Endothelial cell of umbilical vein (primary cell): Measurements from ENCODE around the gene SLC25A21. TPM values are rescaled to one million over a fixed set of nuclear protein-coding genes. Genes with fewer than 3 reads are reported as not detected.

Source experiments
- BruUV-seq: library from RNA; stranded (reverse); fragments of 400-500 nt; replicated peaks from 2 replicates; lab custom pipeline; 2021; lab: Mats Ljungman, UMichigan
- CTCF ChIA-PET: fragments of 300-600, 350-600 bp; sonication (Branson Sonifier 250); formaldehyde crosslinking; loops from one replicate; lab custom pipeline; 2021; ENCODE audit warnings: antibody characterized with exemption, inconsistent platforms; lab: Charles Lee
- POLR2A ChIA-PET: fragments of 300-600, 350-600 bp; sonication (Branson Sonifier 250); formaldehyde crosslinking; loops from one replicate; lab custom pipeline; 2021; ENCODE audit warnings: antibody characterized with exemption, inconsistent platforms; lab: Charles Lee
- DNase-seq: peaks from one replicate; pipeline ENCODE4 v3.0.0-alpha.2; 2011; ENCODE audit warnings: low read depth, low spot score
- FAIRE-seq: peaks from 2 replicates; lab custom pipeline; 2011; peaks lifted over from hg19 to GRCh38; lab: Jason Lieb, UNC
- H2AFZ ChIP-seq: 2 replicates; pipeline ENCODE4 v1.6.0; 2012; ENCODE audit warnings: low read depth, low read length, control low read depth, inconsistent platforms
- H3K27ac ChIP-seq: 2 replicates; pipeline ENCODE4 v1.5.1; 2011; ENCODE audit warnings: low read depth, mild to moderate bottlenecking, control low read depth, low read length, moderate library complexity; ENCODE audit not compliant: insufficient read depth
- H3K27me3 ChIP-seq, 2 experiments: 2 replicates each; pipeline versions ENCODE4 v1.6.0 to v1.6.1; 2011; ENCODE audit warnings: low read length in 2 of 2, mixed read lengths in 1 of 2; ENCODE audit not compliant: control insufficient read depth in 2 of 2, insufficient read depth in 2 of 2
- H3K36me3 ChIP-seq, 2 experiments: 2 replicates in 1 of 2; 3 replicates in 1 of 2; pipeline ENCODE4 v1.5.1; 2011; ENCODE audit warnings: low read length in 2 of 2, mild to moderate bottlenecking in 1 of 2, moderate library complexity in 1 of 2; ENCODE audit not compliant: control insufficient read depth in 2 of 2, insufficient read depth in 2 of 2; ENCODE audit errors: extremely low read depth in 1 of 2
- H3K4me1 ChIP-seq: 3 replicates; pipeline ENCODE4 v1.5.1; 2011; ENCODE audit warnings: mild to moderate bottlenecking, low read length; ENCODE audit not compliant: control insufficient read depth, insufficient read depth; ENCODE audit errors: extremely low read depth
- H3K4me2 ChIP-seq: 2 replicates; pipeline ENCODE4 v1.6.1; 2011; ENCODE audit warnings: low read length, control low read depth, mixed read lengths; ENCODE audit not compliant: insufficient read depth
- H3K4me3 ChIP-seq, 3 experiments: fragments of 200-600 bp in 1 of 3; sonication (generic), shearing (Covaris generic) in 1 of 3; replicated peaks in 1 of 3; 2 replicates each; pipeline ENCODE4 v1.5.1; 2011 to 2016; ENCODE audit warnings: control low read depth in 3 of 3, low read length in 3 of 3, mild to moderate bottlenecking in 2 of 3, inconsistent platforms in 1 of 3, low read depth in 1 of 3, moderate library complexity in 1 of 3; ENCODE audit not compliant: insufficient read depth in 1 of 3
- H3K79me2 ChIP-seq: 2 replicates; pipeline ENCODE4 v1.6.0; 2012; ENCODE audit warnings: low read length, inconsistent platforms; ENCODE audit not compliant: control insufficient read depth, insufficient read depth
- H3K9ac ChIP-seq: replicated peaks from 2 replicates; pipeline ENCODE3; 2011; ENCODE audit warnings: low read length, control low read depth; ENCODE audit not compliant: insufficient read depth; ENCODE audit errors: extremely low read depth
- H3K9me1 ChIP-seq: replicated peaks from 3 replicates; pipeline ENCODE4 v1.6.0; 2011; ENCODE audit warnings: mild to moderate bottlenecking, low read length; ENCODE audit not compliant: control insufficient read depth, insufficient read depth; ENCODE audit errors: extremely low read depth
- H3K9me3 ChIP-seq: replicated peaks from 2 replicates; pipeline ENCODE4 v1.5.1; 2012; ENCODE audit warnings: low read length, inconsistent platforms; ENCODE audit not compliant: control insufficient read depth, insufficient read depth
- H4K20me1 ChIP-seq: replicated peaks from 2 replicates; pipeline ENCODE3; 2011; ENCODE audit warnings: mild to moderate bottlenecking, low read length; ENCODE audit not compliant: control insufficient read depth, insufficient read depth; ENCODE audit errors: extremely low read depth
- CTCF ChIP-seq, 2 donors: IDR thresholded peaks; 1 replicate in 1 of 2; 2 replicates in 1 of 2; pipeline ENCODE4 v1.5.1; 2011; ENCODE audit warnings: low read length in 2 of 2, mild to moderate bottlenecking in 2 of 2, moderate library complexity in 2 of 2, control low read depth in 1 of 2, inconsistent platforms in 1 of 2, low read depth in 1 of 2; ENCODE audit not compliant: insufficient read depth in 1 of 2; ENCODE audit errors: extremely low read depth in 1 of 2
- EZH2 ChIP-seq: IDR thresholded peaks from 2 replicates; pipeline ENCODE4 v1.6.1; 2012; ENCODE audit warnings: borderline replicate concordance, low read depth, mild to moderate bottlenecking, moderate library complexity, low read length, inconsistent platforms; ENCODE audit not compliant: severe bottlenecking
- FOS ChIP-seq: IDR thresholded peaks from 2 replicates; pipeline ENCODE4 v1.6.1; 2011; ENCODE audit warnings: mild to moderate bottlenecking, low read length, moderate library complexity, borderline replicate concordance; ENCODE audit not compliant: insufficient read depth
- GATA2 ChIP-seq: IDR thresholded peaks from 2 replicates; pipeline ENCODE4 v1.7.0; 2011; ENCODE audit warnings: low read depth, mild to moderate bottlenecking, moderate library complexity, mixed read lengths, low read length; ENCODE audit not compliant: insufficient read length, insufficient read depth
- JUN ChIP-seq: IDR thresholded peaks from 2 replicates; pipeline ENCODE4 v1.6.1; 2011; ENCODE audit warnings: borderline replicate concordance, low read depth; ENCODE audit not compliant: insufficient read length, insufficient read depth
- MAX ChIP-seq: IDR thresholded peaks from 2 replicates; pipeline ENCODE4 v1.6.1; 2011; ENCODE audit not compliant: insufficient read depth, insufficient read length
- MYC ChIP-seq: IDR thresholded peaks from one replicate; pipeline ENCODE4 v1.6.1; 2011; ENCODE audit warnings: mild to moderate bottlenecking, low read depth, low read length
- POLR2A ChIP-seq: IDR thresholded peaks from 2 replicates; pipeline ENCODE4 v1.6.1; 2012; ENCODE audit warnings: low read depth, mild to moderate bottlenecking, control low read depth, low read length
- POLR2AphosphoS5 ChIP-seq: IDR thresholded peaks from 2 replicates; pipeline ENCODE4 v1.6.1; 2012; ENCODE audit warnings: low read depth, mild to moderate bottlenecking, control low read depth, low read length, moderate library complexity; ENCODE audit not compliant: insufficient read depth
- dilution Hi-C: fragments of 300-500 bp; cut with MboI; formaldehyde crosslinking; loops from one replicate; pipeline ENCODE4 v1.15.0; 2019; ENCODE audit warnings: low sequenced_read_pairs; ENCODE audit not compliant: extremely low pct_ligation_motif_present
- intact Hi-C: fragments of 100-400 bp; cut with micrococcal nuclease; formaldehyde crosslinking; loops from one replicate; pipeline ENCODE4 v1.10.0; 2022
- polyA plus RNA-seq, 4 experiments: library from polyadenylated mRNA; depleted of rRNA in 3 of 4; stranded (reverse) in 3 of 4; unstranded in 1 of 4; fragments of >200 nt; gene quantifications; 2 replicates each; pipeline versions ENCODE4 v1.2.1 to v1.2.3, GENCODE V29; 2011 to 2012; ENCODE audit warnings: missing spikeins in 1 of 4
- total RNA-seq: library from RNA; stranded (reverse); gene quantifications from 2 replicates; pipeline ENCODE4 v1.2.3, GENCODE V29; 2021

Gene SLC25A21
- total and polyA plus RNA-seq, 2 donors (not counting 3 experiments of a cell fraction or from before 2014, with no cell fraction given) = 0.98 to 1.4 TPM

- Histone ChIP-seq H3K79me2 (no peaks in the 10 kb centered on the region), H3K27ac (no peak overlapping the region), H3K27me3 (no peaks in the 10 kb centered on the region), H3K4me3 (no peak overlapping the region), H3K9me3 (no peaks in the 10 kb centered on the region), H3K9me1 (no peaks in the 10 kb centered on the region), H3K4me2 (no peak overlapping the region), H3K36me3 (no peaks in the 10 kb centered on the region), H4K20me1 (no peaks in the 10 kb centered on the region), H3K4me1 (no peaks in the 10 kb centered on the region), H3K9ac (no peak overlapping the region), H2AFZ (no peak overlapping the region)
- TF ChIP-seq JUN = no peak
- TF ChIP-seq POLR2A = no peak
- TF ChIP-seq EZH2 = no peak
- no peak for TF ChIP-seq POLR2AphosphoS5
- no peak for TF ChIP-seq CTCF (IDR thresholded peaks at IDR 0.05; ENCODE audit: extremely low read depth in 1 of 2, insufficient read depth in 1 of 2, low read depth in 1 of 2, low read length in 2 of 2)
- no peak for TF ChIP-seq MAX
- no peak for TF ChIP-seq GATA2
- TF ChIP-seq MYC = no peak
- TF ChIP-seq FOS = no peak
- dilution Hi-C loops (no loop called here), intact Hi-C loops (no loop called here)
- no peak for DNase-seq
- POLR2A ChIA-PET = no interaction called here
- BruUV-seq = no TSS peak
- CTCF ChIA-PET = interaction anchor here (1.3 kb wide), 1 partner anchor 34 kb away, joined by 3 read pairs; no protein-coding TSS in a partner anchor
- no peak for FAIRE-seq
Observed at GRCh38 chr14:36781897-36782296, 390.5 kb downstream of the SLC25A21 start.
